GM23338 (cell line): ENCODE results near the gene BCORL1.

Experiments used
- CREB1 ChIP-seq: fragments of 250-450 bp; sonication (Bioruptor Pico); IDR thresholded peaks from 2 replicates; pipeline ENCODE4 v1.5.0; 2020; ENCODE audit warnings: low read depth, mild to moderate bottlenecking, moderate library complexity
- CTCF ChIP-seq, 2 experiments: fragments of 200-600 bp in 1 of 2; sonication (generic) in 1 of 2; conservative IDR thresholded peaks; 2 replicates each; pipeline versions ENCODE4 v1.5.1 to v1.6.1; 2016 to 2017; ENCODE audit warnings: antibody characterized with exemption in 2 of 2, low read depth in 2 of 2, mild to moderate bottlenecking in 2 of 2, moderate library complexity in 1 of 2
- EZH2 ChIP-seq: fragments of 200-600 bp; sonication (generic); IDR thresholded peaks from one replicate; pipeline ENCODE4 v1.8.0; 2017; ENCODE audit warnings: antibody characterized with exemption, mild to moderate bottlenecking, low read depth; ENCODE audit not compliant: unreplicated experiment
- EZH2phosphoT487 ChIP-seq: fragments of 200-600 bp; sonication (generic); IDR thresholded peaks from one replicate; pipeline ENCODE4 v1.8.1; 2018; ENCODE audit warnings: antibody characterized with exemption; ENCODE audit not compliant: unreplicated experiment
- JUNB ChIP-seq: IDR thresholded peaks from one replicate; pipeline ENCODE4 v1.6.1; 2016; ENCODE audit warnings: antibody characterized with exemption; ENCODE audit not compliant: unreplicated experiment
- POLR2AphosphoS5 ChIP-seq: IDR thresholded peaks from 2 replicates; pipeline ENCODE4 v1.6.1; 2016; ENCODE audit warnings: antibody characterized with exemption, low read depth
- REST ChIP-seq: IDR thresholded peaks from one replicate; pipeline ENCODE4 v1.6.1; 2018; ENCODE audit warnings: antibody characterized with exemption; ENCODE audit not compliant: unreplicated experiment
- TF ChIP-seq, protein P1 (sequence below): fragments of 250-450 bp; sonication (Bioruptor Pico); IDR thresholded peaks from 2 replicates; pipeline ENCODE4 v1.5.0; 2020; ENCODE audit warnings: mild to moderate bottlenecking, moderate library complexity

GRCh38 chrX:129940721-129941120, 41.7 kb upstream of the BCORL1 start:
- TF ChIP-seq CTCF (conservative IDR thresholded peaks at IDR 0.05; ENCODE audit: low read depth in 2 of 2): no peak
- no peak for TF ChIP-seq EZH2phosphoT487
- TF ChIP-seq JUNB: no peak
- TF ChIP-seq EZH2: no peak
- TF ChIP-seq REST: no peak
- TF ChIP-seq, protein P1, sequence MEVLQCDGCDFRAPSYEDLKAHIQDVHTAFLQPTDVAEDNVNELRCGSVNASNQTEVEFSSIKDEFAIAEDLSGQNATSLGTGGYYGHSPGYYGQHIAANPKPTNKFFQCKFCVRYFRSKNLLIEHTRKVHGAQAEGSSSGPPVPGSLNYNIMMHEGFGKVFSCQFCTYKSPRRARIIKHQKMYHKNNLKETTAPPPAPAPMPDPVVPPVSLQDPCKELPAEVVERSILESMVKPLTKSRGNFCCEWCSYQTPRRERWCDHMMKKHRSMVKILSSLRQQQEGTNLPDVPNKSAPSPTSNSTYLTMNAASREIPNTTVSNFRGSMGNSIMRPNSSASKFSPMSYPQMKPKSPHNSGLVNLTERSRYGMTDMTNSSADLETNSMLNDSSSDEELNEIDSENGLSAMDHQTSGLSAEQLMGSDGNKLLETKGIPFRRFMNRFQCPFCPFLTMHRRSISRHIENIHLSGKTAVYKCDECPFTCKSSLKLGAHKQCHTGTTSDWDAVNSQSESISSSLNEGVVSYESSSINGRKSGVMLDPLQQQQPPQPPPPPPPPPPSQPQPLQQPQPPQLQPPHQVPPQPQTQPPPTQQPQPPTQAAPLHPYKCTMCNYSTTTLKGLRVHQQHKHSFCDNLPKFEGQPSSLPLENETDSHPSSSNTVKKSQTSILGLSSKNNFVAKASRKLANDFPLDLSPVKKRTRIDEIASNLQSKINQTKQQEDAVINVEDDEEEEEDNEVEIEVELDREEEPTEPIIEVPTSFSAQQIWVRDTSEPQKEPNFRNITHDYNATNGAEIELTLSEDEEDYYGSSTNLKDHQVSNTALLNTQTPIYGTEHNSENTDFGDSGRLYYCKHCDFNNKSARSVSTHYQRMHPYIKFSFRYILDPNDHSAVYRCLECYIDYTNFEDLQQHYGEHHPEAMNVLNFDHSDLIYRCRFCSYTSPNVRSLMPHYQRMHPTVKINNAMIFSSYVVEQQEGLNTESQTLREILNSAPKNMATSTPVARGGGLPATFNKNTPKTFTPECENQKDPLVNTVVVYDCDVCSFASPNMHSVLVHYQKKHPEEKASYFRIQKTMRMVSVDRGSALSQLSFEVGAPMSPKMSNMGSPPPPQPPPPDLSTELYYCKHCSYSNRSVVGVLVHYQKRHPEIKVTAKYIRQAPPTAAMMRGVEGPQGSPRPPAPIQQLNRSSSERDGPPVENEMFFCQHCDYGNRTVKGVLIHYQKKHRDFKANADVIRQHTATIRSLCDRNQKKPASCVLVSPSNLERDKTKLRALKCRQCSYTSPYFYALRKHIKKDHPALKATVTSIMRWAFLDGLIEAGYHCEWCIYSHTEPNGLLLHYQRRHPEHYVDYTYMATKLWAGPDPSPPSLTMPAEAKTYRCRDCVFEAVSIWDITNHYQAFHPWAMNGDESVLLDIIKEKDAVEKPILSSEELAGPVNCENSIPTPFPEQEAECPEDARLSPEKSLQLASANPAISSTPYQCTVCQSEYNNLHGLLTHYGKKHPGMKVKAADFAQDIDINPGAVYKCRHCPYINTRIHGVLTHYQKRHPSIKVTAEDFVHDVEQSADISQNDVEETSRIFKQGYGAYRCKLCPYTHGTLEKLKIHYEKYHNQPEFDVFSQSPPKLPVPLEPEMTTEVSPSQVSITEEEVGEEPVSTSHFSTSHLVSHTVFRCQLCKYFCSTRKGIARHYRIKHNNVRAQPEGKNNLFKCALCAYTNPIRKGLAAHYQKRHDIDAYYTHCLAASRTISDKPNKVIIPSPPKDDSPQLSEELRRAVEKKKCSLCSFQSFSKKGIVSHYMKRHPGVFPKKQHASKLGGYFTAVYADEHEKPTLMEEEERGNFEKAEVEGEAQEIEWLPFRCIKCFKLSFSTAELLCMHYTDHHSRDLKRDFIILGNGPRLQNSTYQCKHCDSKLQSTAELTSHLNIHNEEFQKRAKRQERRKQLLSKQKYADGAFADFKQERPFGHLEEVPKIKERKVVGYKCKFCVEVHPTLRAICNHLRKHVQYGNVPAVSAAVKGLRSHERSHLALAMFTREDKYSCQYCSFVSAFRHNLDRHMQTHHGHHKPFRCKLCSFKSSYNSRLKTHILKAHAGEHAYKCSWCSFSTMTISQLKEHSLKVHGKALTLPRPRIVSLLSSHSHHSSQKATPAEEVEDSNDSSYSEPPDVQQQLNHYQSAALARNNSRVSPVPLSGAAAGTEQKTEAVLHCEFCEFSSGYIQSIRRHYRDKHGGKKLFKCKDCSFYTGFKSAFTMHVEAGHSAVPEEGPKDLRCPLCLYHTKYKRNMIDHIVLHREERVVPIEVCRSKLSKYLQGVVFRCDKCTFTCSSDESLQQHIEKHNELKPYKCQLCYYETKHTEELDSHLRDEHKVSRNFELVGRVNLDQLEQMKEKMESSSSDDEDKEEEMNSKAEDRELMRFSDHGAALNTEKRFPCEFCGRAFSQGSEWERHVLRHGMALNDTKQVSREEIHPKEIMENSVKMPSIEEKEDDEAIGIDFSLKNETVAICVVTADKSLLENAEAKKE (CRISPR knock-in tag): no peak
- TF ChIP-seq POLR2AphosphoS5: no peak
- TF ChIP-seq CREB1 (CRISPR knock-in tag): no peak
